PC-3 (cell line): ENCODE measurements around the gene NDUFS2. TPM values are rescaled to one million over a fixed set of nuclear protein-coding genes. Genes with fewer than 3 reads are reported as not detected.

Experiments used
- ATAC-seq: fragments of 200-7000 bp; cut with Tn5 transposase; 2 replicates; pipeline ENCODE4 v1.9.1; 2020; ENCODE audit warnings: mild to moderate bottlenecking, moderate library complexity
- BruUV-seq: library from RNA; stranded (reverse); fragments of 400-500 nt; replicated peaks from 2 replicates; lab custom pipeline; 2021; lab: Mats Ljungman, UMichigan
- CTCF ChIA-PET: fragments of 300-600 bp; sonication (Branson Sonifier 250); formaldehyde crosslinking; loops from one replicate; lab custom pipeline; 2022; ENCODE audit warnings: antibody characterized with exemption; lab: Charles Lee
- POLR2A ChIA-PET: fragments of 300-600 bp; sonication (Branson Sonifier 250); formaldehyde crosslinking; loops from one replicate; lab custom pipeline; 2022; ENCODE audit warnings: antibody characterized with exemption; ENCODE audit not compliant: unreplicated experiment; lab: Charles Lee
- DNase-seq: peaks from one replicate; pipeline ENCODE4 v3.0.0-alpha.2; 2015
- H2AFZ ChIP-seq: fragments of 300-600 bp; sonication (generic); 2 replicates; pipeline ENCODE4 v1.6.0; 2016; ENCODE audit warnings: antibody characterized with exemption, low read length
- H3F3A ChIP-seq: fragments of 300-600 bp; sonication (generic); one replicate; pipeline ENCODE4 v1.6.0; 2017; ENCODE audit warnings: antibody characterized with exemption, low read length, control low read depth, mild to moderate bottlenecking; ENCODE audit not compliant: unreplicated experiment
- H3K27ac ChIP-seq: fragments of 300-600 bp; sonication (generic); 2 replicates; pipeline ENCODE4 v1.5.1; 2016; ENCODE audit warnings: mild to moderate bottlenecking, low read length
- H3K27me3 ChIP-seq: fragments of 300-600 bp; sonication (generic); 2 replicates; pipeline ENCODE4 v1.6.1; 2016; ENCODE audit warnings: low read length, mixed read lengths
- H3K36me3 ChIP-seq: fragments of 300-600 bp; sonication (generic); 2 replicates; pipeline ENCODE4 v1.6.1; 2016; ENCODE audit warnings: low read depth, mixed run types, low read length, mixed read lengths
- H3K4me1 ChIP-seq: fragments of 300-600 bp; sonication (generic); 2 replicates; pipeline ENCODE4 v1.5.1; 2016; ENCODE audit warnings: low read length; ENCODE audit not compliant: insufficient read depth
- H3K4me2 ChIP-seq: fragments of 300-600 bp; sonication (generic); 2 replicates; pipeline ENCODE4 v1.6.0; 2016; ENCODE audit warnings: low read length
- H3K4me3 ChIP-seq: fragments of 300-600 bp; sonication (generic); 2 replicates; pipeline ENCODE4 v1.5.1; 2016; ENCODE audit warnings: mild to moderate bottlenecking, low read length, mixed read lengths
- H3K79me2 ChIP-seq: fragments of 300-600 bp; sonication (generic); 2 replicates; pipeline ENCODE4 v1.6.1; 2017; ENCODE audit warnings: low read length, mixed read lengths
- H3K9ac ChIP-seq: fragments of 300-600 bp; sonication (generic); 2 replicates; pipeline ENCODE4 v1.6.0; 2016; ENCODE audit warnings: mild to moderate bottlenecking, low read length
- H3K9me2 ChIP-seq: fragments of 300-600 bp; sonication (generic); replicated peaks from 2 replicates; pipeline ENCODE4 v1.6.1; 2016; ENCODE audit warnings: mixed run types, low read length, mixed read lengths
- H3K9me3 ChIP-seq: fragments of 300-600 bp; sonication (generic); 2 replicates; pipeline ENCODE4 v1.6.1; 2016; ENCODE audit warnings: low read length, mixed read lengths
- H4K20me1 ChIP-seq: fragments of 300-600 bp; sonication (generic); 2 replicates; pipeline ENCODE4 v1.6.1; 2016; ENCODE audit warnings: low read length, mixed read lengths
- CTCF ChIP-seq: fragments of 300-600 bp; sonication (generic); conservative IDR thresholded peaks from 2 replicates; pipeline ENCODE4 v1.5.1; 2017; ENCODE audit warnings: antibody characterized with exemption, low read depth, mild to moderate bottlenecking, low read length
- EZH2 ChIP-seq: fragments of 300-600 bp; sonication (generic); IDR thresholded peaks from one replicate; pipeline ENCODE4 v1.6.1; 2017; ENCODE audit warnings: antibody characterized with exemption, mild to moderate bottlenecking, low read length; ENCODE audit not compliant: unreplicated experiment
- EZH2phosphoT487 ChIP-seq: fragments of 300-600 bp; sonication (generic); IDR thresholded peaks from 2 replicates; pipeline ENCODE4 v1.6.1; 2018; ENCODE audit warnings: mild to moderate bottlenecking, antibody characterized with exemption, low read length, borderline replicate concordance
- intact Hi-C: fragments of 100-400 bp; cut with micrococcal nuclease; formaldehyde crosslinking; loops from 2 replicates; pipeline ENCODE4 v1.9.0; 2023
- total RNA-seq: library from RNA; depleted of rRNA; stranded (reverse); fragments of >200 nt; gene quantifications from 2 replicates; pipeline ENCODE4 v1.2.3, GENCODE V29; 2014

Gene NDUFS2
- total RNA-seq, 1 experiment from 2014 or later: 168 TPM

- BruUV-seq: no TSS peak
- H3K27me3 ChIP-seq: no peaks in the 10 kb centered on the region
- peaks cover 23% of the 10 kb centered on the region for H3K79me2 ChIP-seq
- ChIA-PET CTCF (no interaction called here), POLR2A (interaction anchor here (0.5 kb wide), 1 partner anchor 220 kb away, joined by 3 read pairs; no protein-coding TSS in a partner anchor)
- intact Hi-C loops: no loop called here
- H3K4me2 ChIP-seq: no peak overlapping the region
- H3K9me3 ChIP-seq: no peaks in the 10 kb centered on the region
- H3K9me2 ChIP-seq: no peaks in the 10 kb centered on the region
- H2AFZ ChIP-seq: no peak overlapping the region
- H3F3A ChIP-seq: peaks cover 10% of the 10 kb centered on the region
- H3K36me3 ChIP-seq: peaks cover 11% of the 10 kb centered on the region; the same call in 1 of the 2 replicates
- H3K27ac ChIP-seq: no peak overlapping the region
- no peak for TF ChIP-seq EZH2
- no peak for TF ChIP-seq CTCF
- TF ChIP-seq EZH2phosphoT487: no peak
- ATAC-seq (no peak), DNase-seq (no peak)
- H3K9ac ChIP-seq: no peak overlapping the region
- H3K4me3 ChIP-seq: no peak overlapping the region
- H4K20me1 ChIP-seq: no peaks in the 10 kb centered on the region
- H3K4me1 ChIP-seq: peaks cover 44% of the 10 kb centered on the region
These were observed 40.1 kb upstream of the NDUFS2 start for GRCh38 chr1:161162052-161162451.

GRCh38 chr1:161162806-161163205 is 39.4 kb upstream of the NDUFS2 start:
- H3K9me3 ChIP-seq: no peaks in the 10 kb centered on the region
- peaks cover 44% of the 10 kb centered on the region for H3K4me1 ChIP-seq
- ChIA-PET CTCF (no interaction called here), POLR2A (no interaction called here)
- DNase-seq: no peak
- no peak overlapping the region for H3K4me3 ChIP-seq
- H3K9ac ChIP-seq: no peak overlapping the region
- ATAC-seq: no peak
- H3F3A ChIP-seq: peaks cover 10% of the 10 kb centered on the region
- H2AFZ ChIP-seq: no peak overlapping the region
- no TSS peak for BruUV-seq
- no peak overlapping the region for H3K27ac ChIP-seq
- H3K4me2 ChIP-seq: no peak overlapping the region
- H4K20me1 ChIP-seq: no peaks in the 10 kb centered on the region
- peaks cover 23% of the 10 kb centered on the region for H3K79me2 ChIP-seq
- H3K36me3 ChIP-seq: peaks cover 4% of the 10 kb centered on the region; the same call in 1 of the 2 replicates
- no peaks in the 10 kb centered on the region for H3K27me3 ChIP-seq
- no peaks in the 10 kb centered on the region for H3K9me2 ChIP-seq
- intact Hi-C loops: no loop called here
- TF ChIP-seq EZH2 (no peak), EZH2phosphoT487 (no peak), CTCF (no peak)

GRCh38 chr1:161163793-161164192 is 38.4 kb upstream of the NDUFS2 start:
- Histone ChIP-seq H3K79me2 (peaks cover 23% of the 10 kb centered on the region), H3F3A (peaks cover 10% of the 10 kb centered on the region), H3K9me3 (no peaks in the 10 kb centered on the region), H3K27me3 (no peaks in the 10 kb centered on the region), H3K4me2 (no peak overlapping the region), H4K20me1 (no peaks in the 10 kb centered on the region), H3K36me3 (peaks cover 4% of the 10 kb centered on the region; the same call in 1 of the 2 replicates), H3K27ac (no peak overlapping the region), H3K4me3 (no peak overlapping the region), H3K4me1 (peaks cover 34% of the 10 kb centered on the region), H3K9ac (no peak overlapping the region), H2AFZ (no peak overlapping the region), H3K9me2 (no peaks in the 10 kb centered on the region)
- no TSS peak for BruUV-seq
- DNase-seq (no peak), ATAC-seq (no peak)
- intact Hi-C loops: no loop called here
- ChIA-PET POLR2A (interaction anchor here (0.5 kb wide), 1 partner anchor 18 kb away, joined by 3 read pairs; no protein-coding TSS in a partner anchor), CTCF (no interaction called here)
- no peak for TF ChIP-seq EZH2
- TF ChIP-seq EZH2phosphoT487: no peak
- TF ChIP-seq CTCF: no peak
